ENCODE data around the gene CWH43.
A peak's percentile ranks its signal among the peaks of the same experiment; 100 is the strongest.

Gene CWH43

GRCh38 chr4:49063670-49064069, 77.6 kb downstream of the CWH43 start:
- TF ChIP-seq TEAD4 (IDR thresholded peaks at IDR 0.05) (no peak), CREB1 (IDR thresholded peaks at IDR 0.05; ENCODE audit: low read depth) (no peak), YY1 (IDR thresholded peaks at IDR 0.05; ENCODE audit: low read depth) (no peak), MAX (IDR thresholded peaks at IDR 0.05) (no peak), EP300 (IDR thresholded peaks at IDR 0.05; ENCODE audit: borderline replicate concordance) (no peak)

- 0 out of 2 replicates have a peak, but pooled peaks have one; percentile 14 for TF ChIP-seq TEAD4 (IDR thresholded peaks at IDR 0.05)
Measured at GRCh38 chr4:49105248-49105904, 119.3 kb downstream of the CWH43 start.
